OCI-LY1 (cell line): Measurements from ENCODE around the gene B3GALT5.

Experiments used
- H2AFZ ChIP-seq: fragments of 200-600 bp; sonication (generic), shearing (Covaris generic); 2 replicates; pipeline ENCODE4 v1.6.0; 2014; ENCODE audit warnings: antibody characterized with exemption, mild to moderate bottlenecking, low read length
- H3F3A ChIP-seq: fragments of 200-600 bp; sonication (generic), shearing (Covaris generic); 2 replicates; pipeline ENCODE4 v1.6.0; 2014; ENCODE audit warnings: mild to moderate bottlenecking, antibody characterized with exemption, low read length, moderate library complexity; ENCODE audit not compliant: insufficient read depth
- H3K27ac ChIP-seq: fragments of 200-600 bp; sonication (generic); 2 replicates; pipeline ENCODE4 v1.5.1; 2014; ENCODE audit warnings: low read length, mixed run types, mild to moderate bottlenecking, low read depth; ENCODE audit not compliant: poor library complexity, severe bottlenecking
- H3K27me3 ChIP-seq: fragments of 200-600 bp; sonication (generic); 2 replicates; pipeline ENCODE4 v1.6.0; 2014; ENCODE audit warnings: antibody characterized with exemption, mild to moderate bottlenecking, low read length, moderate library complexity; ENCODE audit not compliant: insufficient read depth
- H3K36me3 ChIP-seq: fragments of 200-600 bp; sonication (generic); 2 replicates; pipeline ENCODE4 v1.6.1; 2014; ENCODE audit warnings: mild to moderate bottlenecking, antibody characterized with exemption, low read length, moderate library complexity, mixed read lengths; ENCODE audit not compliant: insufficient read depth
- H3K4me1 ChIP-seq: fragments of 200-600 bp; sonication (generic); 2 replicates; pipeline ENCODE4 v1.5.1; 2014; ENCODE audit warnings: mild to moderate bottlenecking, low read length, moderate library complexity; ENCODE audit not compliant: insufficient read depth, severe bottlenecking
- H3K4me2 ChIP-seq: fragments of 200-600 bp; sonication (generic), shearing (Covaris generic); 2 replicates; pipeline ENCODE4 v1.6.1; 2014; ENCODE audit warnings: low read length
- H3K4me3 ChIP-seq: fragments of 200-600 bp; sonication (generic); 2 replicates; pipeline ENCODE4 v1.5.1; 2014; ENCODE audit warnings: low read length, low read depth, mild to moderate bottlenecking, mixed read lengths; ENCODE audit not compliant: poor library complexity, severe bottlenecking
- H3K79me2 ChIP-seq: fragments of 200-600 bp; shearing (Covaris generic); 2 replicates; pipeline ENCODE4 v1.6.1; 2016; ENCODE audit warnings: mixed run types, low read length, mixed read lengths; ENCODE audit not compliant: insufficient read depth
- H3K9ac ChIP-seq: fragments of 200-600 bp; sonication (generic), shearing (Covaris generic); 2 replicates; pipeline ENCODE4 v1.6.1; 2014; ENCODE audit warnings: mild to moderate bottlenecking, low read length, mixed read lengths
- H3K9me2 ChIP-seq: fragments of 200-600 bp; sonication (generic), shearing (Covaris generic); 2 replicates; pipeline ENCODE4 v1.6.1; 2014; ENCODE audit warnings: low read depth, mild to moderate bottlenecking, low read length, mixed read lengths
- H3K9me3 ChIP-seq: fragments of 200-600 bp; shearing (Covaris generic); 2 replicates; pipeline ENCODE4 v1.6.1; 2014; ENCODE audit warnings: low read length, mixed read lengths
- H4K20me1 ChIP-seq: fragments of 200-600 bp; sonication (generic), shearing (Covaris generic); 2 replicates; pipeline ENCODE4 v1.6.0; 2016; ENCODE audit warnings: mild to moderate bottlenecking, low read length; ENCODE audit not compliant: insufficient read depth
- EZH2 ChIP-seq: fragments of 200-600 bp; sonication (generic), shearing (Covaris generic); IDR thresholded peaks from 2 replicates; pipeline ENCODE4 v1.8.0; 2017; ENCODE audit warnings: borderline replicate concordance, mixed run types, mild to moderate bottlenecking, antibody characterized with exemption, low read length, moderate library complexity, mixed read lengths
- TF ChIP-seq, protein P1 (sequence below): fragments of 200-600 bp; sonication (generic), shearing (Covaris generic); IDR thresholded peaks from 2 replicates; pipeline ENCODE4 v1.5.1; 2017; ENCODE audit warnings: mild to moderate bottlenecking, antibody characterized with exemption, low read length, moderate library complexity, mixed read lengths

The B3GALT5 gene

DNA sequence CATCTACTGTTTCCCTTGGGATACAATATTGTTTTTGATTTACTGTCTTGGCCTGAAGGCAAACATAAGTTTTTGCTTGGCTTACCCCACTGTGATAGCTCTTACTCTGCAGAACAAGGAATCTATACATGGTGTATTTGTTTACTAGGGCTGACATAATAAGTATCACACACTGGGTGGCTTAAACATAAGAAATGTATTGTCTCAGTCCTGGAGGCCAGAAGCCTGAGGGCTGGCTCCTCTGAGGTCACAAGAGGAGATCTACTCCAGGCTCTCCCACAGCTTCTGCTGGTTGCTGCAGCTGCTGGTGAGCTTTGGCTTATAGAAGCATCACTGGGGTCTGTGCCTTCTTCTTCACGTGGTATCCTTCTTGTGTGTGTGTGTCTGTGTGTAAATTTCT lies 101.6 kb downstream of the B3GALT5 start:
- Histone ChIP-seq H3K27ac (no peak overlapping the region), H3K9me3 (no peaks in the 10 kb centered on the region), H3K9me2 (no peaks in the 10 kb centered on the region), H3K4me3 (no peak overlapping the region), H2AFZ (no peak overlapping the region), H3K4me1 (no peaks in the 10 kb centered on the region), H3F3A (no peaks in the 10 kb centered on the region), H3K9ac (no peak overlapping the region), H4K20me1 (no peaks in the 10 kb centered on the region), H3K79me2 (no peaks in the 10 kb centered on the region), H3K27me3 (no peaks in the 10 kb centered on the region), H3K4me2 (no peak overlapping the region), H3K36me3 (no peaks in the 10 kb centered on the region)
- no peak for TF ChIP-seq EZH2
- TF ChIP-seq, protein P1, sequence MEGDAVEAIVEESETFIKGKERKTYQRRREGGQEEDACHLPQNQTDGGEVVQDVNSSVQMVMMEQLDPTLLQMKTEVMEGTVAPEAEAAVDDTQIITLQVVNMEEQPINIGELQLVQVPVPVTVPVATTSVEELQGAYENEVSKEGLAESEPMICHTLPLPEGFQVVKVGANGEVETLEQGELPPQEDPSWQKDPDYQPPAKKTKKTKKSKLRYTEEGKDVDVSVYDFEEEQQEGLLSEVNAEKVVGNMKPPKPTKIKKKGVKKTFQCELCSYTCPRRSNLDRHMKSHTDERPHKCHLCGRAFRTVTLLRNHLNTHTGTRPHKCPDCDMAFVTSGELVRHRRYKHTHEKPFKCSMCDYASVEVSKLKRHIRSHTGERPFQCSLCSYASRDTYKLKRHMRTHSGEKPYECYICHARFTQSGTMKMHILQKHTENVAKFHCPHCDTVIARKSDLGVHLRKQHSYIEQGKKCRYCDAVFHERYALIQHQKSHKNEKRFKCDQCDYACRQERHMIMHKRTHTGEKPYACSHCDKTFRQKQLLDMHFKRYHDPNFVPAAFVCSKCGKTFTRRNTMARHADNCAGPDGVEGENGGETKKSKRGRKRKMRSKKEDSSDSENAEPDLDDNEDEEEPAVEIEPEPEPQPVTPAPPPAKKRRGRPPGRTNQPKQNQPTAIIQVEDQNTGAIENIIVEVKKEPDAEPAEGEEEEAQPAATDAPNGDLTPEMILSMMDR: no peak

DNA sequence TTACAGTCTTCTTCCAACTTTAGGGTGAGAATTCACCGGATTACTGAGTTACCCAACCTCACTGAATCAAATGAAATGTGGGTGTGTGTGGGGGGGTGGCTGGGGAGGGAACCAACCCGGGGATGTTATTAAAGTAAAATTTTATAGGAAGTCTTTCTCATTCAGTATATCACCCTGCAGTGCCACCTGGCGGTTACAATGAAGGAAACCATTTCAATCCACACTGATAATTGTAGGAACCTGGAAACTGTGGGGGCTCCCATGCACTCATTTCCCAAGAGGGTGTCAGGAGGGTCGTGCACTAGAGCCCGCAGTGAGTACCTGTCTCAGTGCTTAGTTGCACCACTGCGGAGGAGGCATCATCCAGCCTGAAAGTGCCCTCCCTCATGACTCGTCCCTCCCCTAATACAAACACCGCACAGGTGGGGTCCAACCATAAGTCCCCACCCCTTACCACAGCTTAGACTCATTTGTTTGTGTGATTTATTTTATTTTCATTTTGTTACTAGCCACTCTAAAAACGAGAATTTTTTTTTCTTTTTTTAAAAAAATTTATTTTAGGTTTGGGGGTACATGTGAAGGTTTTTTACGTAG lies 103.2 kb downstream of the B3GALT5 start:
- Histone ChIP-seq H3K36me3 (no peaks in the 10 kb centered on the region), H3K4me3 (no peak overlapping the region), H3K79me2 (no peaks in the 10 kb centered on the region), H3F3A (no peaks in the 10 kb centered on the region), H3K4me1 (no peaks in the 10 kb centered on the region), H2AFZ (no peak overlapping the region), H3K27me3 (no peaks in the 10 kb centered on the region), H3K9ac (no peak overlapping the region), H3K9me3 (no peaks in the 10 kb centered on the region), H3K4me2 (no peak overlapping the region), H3K27ac (no peak overlapping the region), H3K9me2 (no peaks in the 10 kb centered on the region), H4K20me1 (no peaks in the 10 kb centered on the region)
- TF ChIP-seq EZH2: no peak
- TF ChIP-seq, protein P1: peak; percentile 65

DNA sequence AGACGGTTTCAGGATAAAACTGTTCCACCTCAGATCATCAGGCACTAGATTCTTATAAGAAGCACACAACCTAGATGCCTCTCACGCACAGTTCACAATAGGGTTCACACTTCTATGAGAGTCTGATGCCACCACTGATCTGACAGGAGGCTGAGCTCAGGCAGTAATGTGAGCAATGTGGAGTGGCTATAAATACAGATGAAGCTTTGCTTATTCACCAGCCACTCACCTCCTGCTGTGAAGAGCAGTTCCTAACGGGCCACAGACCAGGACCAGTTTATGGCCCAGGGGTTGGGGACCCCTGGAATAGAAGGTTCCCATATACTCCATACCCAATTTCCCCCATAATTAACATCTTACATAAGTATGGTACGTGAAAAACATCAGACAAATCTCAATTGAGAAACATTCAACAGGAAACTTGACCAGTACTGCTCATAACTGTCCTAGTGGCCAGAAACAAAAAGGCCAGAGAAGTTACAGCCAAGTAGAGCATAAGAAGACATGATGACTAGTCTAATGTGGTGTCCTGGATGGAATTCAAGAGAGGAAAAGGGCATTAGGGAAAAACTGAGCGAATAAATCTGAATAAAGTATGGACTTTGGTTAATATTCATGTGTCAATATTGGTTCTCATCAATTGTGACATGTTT lies 107.5 kb downstream of the B3GALT5 start:
- no peak overlapping the region for H3K9ac ChIP-seq
- no peaks in the 10 kb centered on the region for H4K20me1 ChIP-seq
- no peaks in the 10 kb centered on the region for H3F3A ChIP-seq
- no peak overlapping the region for H2AFZ ChIP-seq
- H3K4me1 ChIP-seq: no peaks in the 10 kb centered on the region
- H3K27me3 ChIP-seq: no peaks in the 10 kb centered on the region
- no peaks in the 10 kb centered on the region for H3K9me3 ChIP-seq
- no peaks in the 10 kb centered on the region for H3K36me3 ChIP-seq
- no peak overlapping the region for H3K4me2 ChIP-seq
- TF ChIP-seq, protein P1: no peak
- no peak for TF ChIP-seq EZH2
- H3K4me3 ChIP-seq: no peak overlapping the region
- H3K9me2 ChIP-seq: no peaks in the 10 kb centered on the region
- no peaks in the 10 kb centered on the region for H3K79me2 ChIP-seq
- H3K27ac ChIP-seq: no peak overlapping the region
